Activated CD4-positive, alpha-beta T cell treated with anti-CD3 and anti-CD28 coated beads for 36 hours (primary cell): ENCODE measurements around the gene MGAT4A. TPM values are rescaled to one million over a fixed set of nuclear protein-coding genes. Genes with fewer than 3 reads are reported as not detected.

Experiments used
- ATAC-seq: fragments of 200-7000 bp; cut with Tn5 transposase; one replicate; pipeline ENCODE4 v1.10.0; 2021; ENCODE audit warnings: mild to moderate bottlenecking, moderate library complexity
- CTCF ChIA-PET: fragments of 350-600 bp; sonication (Branson Sonifier 250); formaldehyde crosslinking; loops from one replicate; lab custom pipeline; 2021; ENCODE audit warnings: antibody characterized with exemption; lab: Charles Lee
- POLR2A ChIA-PET: fragments of 350-600 bp; sonication (Branson Sonifier 250); formaldehyde crosslinking; loops from one replicate; lab custom pipeline; 2021; ENCODE audit warnings: antibody characterized with exemption, inconsistent platforms; lab: Charles Lee
- DNase-seq: peaks from one replicate; pipeline ENCODE4 v3.0.0-alpha.2; 2020
- H3K27ac Mint-ChIP-seq: one replicate; pipeline ENCODE4 v1.8.0; 2021; ENCODE audit warnings: mixed read lengths
- H3K27me3 Mint-ChIP-seq: one replicate; pipeline ENCODE4 v1.8.0; 2021; ENCODE audit warnings: mixed read lengths
- H3K36me3 Mint-ChIP-seq: one replicate; pipeline ENCODE4 v1.8.0; 2021; ENCODE audit warnings: low read depth, mixed read lengths
- H3K4me1 Mint-ChIP-seq: one replicate; pipeline ENCODE4 v1.8.0; 2021; ENCODE audit warnings: mixed read lengths
- H3K4me3 Mint-ChIP-seq: one replicate; pipeline ENCODE4 v1.8.0; 2021; ENCODE audit warnings: mild to moderate bottlenecking, moderate library complexity, mixed read lengths
- H3K9me3 Mint-ChIP-seq: one replicate; pipeline ENCODE4 v1.8.0; 2021; ENCODE audit warnings: low read depth, mixed read lengths
- intact Hi-C, 2 experiments: fragments of 100-400 bp; cut with DNase I in 1 of 2; cut with micrococcal nuclease in 1 of 2; formaldehyde crosslinking; loops; one replicate each; pipeline versions ENCODE4 v1.14.2 to v1.15.1; 2022 to 2024; cut with DNase I, micrococcal nuclease
- total RNA-seq, 2 experiments: library from RNA; stranded (reverse); gene quantifications; one replicate each; pipeline ENCODE4 v1.2.3, GENCODE V29; 2021

The MGAT4A gene
- total RNA-seq, 2 experiments from 2014 or later = 49.4 to 67.5 TPM

- Mint-ChIP-seq H3K4me1 (peaks cover 40% of the 10 kb centered on the region), H3K27ac (no peak overlapping the region), H3K27me3 (no peaks in the 10 kb centered on the region), H3K4me3 (no peak overlapping the region), H3K36me3 (no peaks in the 10 kb centered on the region), H3K9me3 (peaks cover 2% of the 10 kb centered on the region)
- peak; percentile 65 for ATAC-seq
- ChIA-PET POLR2A (no interaction called here), CTCF (interaction anchor here (1.0 to 2.7 kb wide), 3 partner anchors 9 to 93 kb away, joined by 3 to 10 read pairs (median 5); no protein-coding TSS in a partner anchor)
- DNase-seq = no peak
- intact Hi-C loops = no loop called here
Observed at GRCh38 chr2:98746426-98746825, 15.5 kb upstream of the MGAT4A start.

GRCh38 chr2:98744595-98744994 is 13.7 kb upstream of the MGAT4A start:
- Mint-ChIP-seq H3K4me3 (no peak overlapping the region), H3K9me3 (peaks cover 2% of the 10 kb centered on the region), H3K36me3 (no peaks in the 10 kb centered on the region), H3K27ac (peak overlapping the region; percentile 3), H3K27me3 (no peaks in the 10 kb centered on the region), H3K4me1 (peaks cover 44% of the 10 kb centered on the region)
- ATAC-seq (no peak), DNase-seq (no peak)
- CTCF ChIA-PET = interaction anchor here (1.1 to 1.6 kb wide), 2 partner anchors 24 to 188 kb away, joined by 3 read pairs; no protein-coding TSS in a partner anchor
- intact Hi-C loops = no loop called here
- POLR2A ChIA-PET = no interaction called here

GRCh38 chr2:98743835-98744234 is 12.9 kb upstream of the MGAT4A start:
- Mint-ChIP-seq H3K4me1 (peaks cover 41% of the 10 kb centered on the region), H3K27ac (no peak overlapping the region)
- ATAC-seq = no peak

DNA sequence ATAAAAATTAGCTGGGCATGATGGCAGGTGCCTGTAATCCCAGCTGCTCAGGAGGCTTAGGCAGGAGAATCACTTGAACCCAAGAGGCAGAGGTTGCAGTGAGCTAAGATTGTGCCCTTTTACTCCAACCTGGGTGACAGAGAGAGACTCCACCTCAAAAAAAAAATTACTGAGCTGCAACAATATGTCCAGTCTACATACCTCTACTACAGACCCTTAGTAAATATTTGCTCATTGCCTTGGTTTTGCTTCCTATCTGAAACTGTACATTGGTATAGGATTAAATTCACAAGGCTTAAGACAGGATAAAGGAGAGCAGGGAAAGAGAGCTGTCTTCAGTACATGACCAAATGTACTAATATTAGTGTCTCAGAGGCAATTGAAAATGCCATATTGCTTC is 8.1 kb upstream of the MGAT4A start:
- H3K27me3 Mint-ChIP-seq = no peaks in the 10 kb centered on the region
- no peak overlapping the region for H3K4me3 Mint-ChIP-seq
- DNase-seq (no peak), ATAC-seq (no peak)
- H3K4me1 Mint-ChIP-seq = peaks cover 59% of the 10 kb centered on the region
- ChIA-PET POLR2A (interaction anchor here (0.7 kb wide), 2 partner anchors 32 to 94 kb away, joined by 4 to 5 read pairs; no protein-coding TSS in a partner anchor), CTCF (interaction anchor here (0.5 to 1.1 kb wide), 3 partner anchors 9 to 85 kb away, joined by 3 read pairs; no protein-coding TSS in a partner anchor)
- intact Hi-C loops = no loop called here
- H3K27ac Mint-ChIP-seq = peak overlapping the region; percentile 15
- peaks cover 4% of the 10 kb centered on the region for H3K9me3 Mint-ChIP-seq
- peaks cover 4% of the 10 kb centered on the region for H3K36me3 Mint-ChIP-seq

More at GRCh38 chr2:98743835-98744234, 12.9 kb upstream of the MGAT4A start:
- CTCF ChIA-PET = interaction anchor here (1.1 to 1.6 kb wide), 3 partner anchors 23 to 187 kb away, joined by 3 to 5 read pairs (median 3); no protein-coding TSS in a partner anchor
- Mint-ChIP-seq H3K9me3 (peaks cover 2% of the 10 kb centered on the region), H3K36me3 (no peaks in the 10 kb centered on the region), H3K27me3 (no peaks in the 10 kb centered on the region), H3K4me3 (no peak overlapping the region)
- intact Hi-C loops = no loop called here
- POLR2A ChIA-PET = no interaction called here
- DNase-seq = no peak

DNA sequence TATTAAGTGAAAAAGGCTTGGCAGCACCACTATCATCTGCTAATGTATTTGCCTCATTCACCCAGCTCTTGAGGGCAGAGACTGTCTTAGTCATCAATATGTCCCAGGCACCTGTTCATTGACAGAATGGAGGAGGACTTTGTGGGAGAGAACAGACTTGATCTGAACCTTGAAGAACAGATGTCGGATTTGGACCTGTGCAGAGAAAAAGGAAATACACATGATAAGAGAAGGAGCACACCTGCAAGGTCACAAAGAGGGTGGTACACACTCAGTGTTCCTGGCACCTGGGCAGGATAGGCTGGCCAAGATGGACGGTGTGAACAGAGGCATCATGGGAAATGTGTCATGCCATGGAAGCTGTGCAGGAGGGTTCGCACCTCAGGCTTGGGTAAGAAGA is 7.4 kb upstream of the MGAT4A start:
- CTCF ChIA-PET = interaction anchor here (0.6 to 2.4 kb wide), 7 partner anchors 10 to 100 kb away, joined by 3 to 10 read pairs (median 3); no protein-coding TSS in a partner anchor

GRCh38 chr2:98737848-98738247 is 6.9 kb upstream of the MGAT4A start:
- CTCF ChIA-PET = interaction anchor here (0.6 to 2.4 kb wide), 8 partner anchors 10 to 101 kb away, joined by 3 to 10 read pairs (median 4); no protein-coding TSS in a partner anchor
- DNase-seq (no peak), ATAC-seq (no peak)
- peaks cover 64% of the 10 kb centered on the region for H3K4me1 Mint-ChIP-seq
- intact Hi-C loops = loop anchor here (2.0 kb wide), 2 partner anchors 23 to 33 kb away; no protein-coding TSS in a partner anchor
- no peaks in the 10 kb centered on the region for H3K27me3 Mint-ChIP-seq
- POLR2A ChIA-PET = no interaction called here
- H3K36me3 Mint-ChIP-seq = peaks cover 4% of the 10 kb centered on the region
- H3K4me3 Mint-ChIP-seq = no peak overlapping the region
- H3K27ac Mint-ChIP-seq = peak overlapping the region; percentile 34
- peaks cover 4% of the 10 kb centered on the region for H3K9me3 Mint-ChIP-seq

More for the DNA sequence above, 7.4 kb upstream of the MGAT4A start:
- peaks cover 4% of the 10 kb centered on the region for H3K9me3 Mint-ChIP-seq
- H3K27me3 Mint-ChIP-seq = no peaks in the 10 kb centered on the region
- intact Hi-C loops = no loop called here
- no peak overlapping the region for H3K4me3 Mint-ChIP-seq
- no peak for ATAC-seq
- peaks cover 62% of the 10 kb centered on the region for H3K4me1 Mint-ChIP-seq
- peaks cover 4% of the 10 kb centered on the region for H3K36me3 Mint-ChIP-seq
- POLR2A ChIA-PET = interaction anchor here (0.7 kb wide), 1 partner anchor 33 kb away, joined by 5 read pairs; no protein-coding TSS in a partner anchor
- DNase-seq = no peak
- H3K27ac Mint-ChIP-seq = peak overlapping the region; percentile 58

DNA sequence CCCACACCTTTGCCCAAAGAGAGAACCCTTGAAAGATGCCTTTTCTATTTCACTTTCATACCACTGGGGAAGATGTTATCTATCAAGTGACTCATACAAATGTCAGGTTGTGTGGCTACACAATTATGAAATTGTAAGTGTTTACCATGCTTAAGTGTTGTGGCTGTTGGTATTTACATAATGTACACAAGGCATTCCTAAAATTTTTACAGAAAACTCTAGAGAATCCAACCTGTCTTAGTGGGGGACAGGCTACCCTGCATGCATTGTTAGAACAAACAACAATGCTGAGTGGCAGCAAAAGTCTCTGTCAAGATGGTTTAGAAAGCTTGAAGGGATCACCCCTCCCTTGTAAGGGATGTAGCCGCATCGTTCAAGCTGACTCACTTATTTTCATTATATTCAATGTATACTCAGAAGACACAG is 5.5 kb upstream of the MGAT4A start:
- POLR2A ChIA-PET = no interaction called here
- H3K36me3 Mint-ChIP-seq = peaks cover 6% of the 10 kb centered on the region

DNA sequence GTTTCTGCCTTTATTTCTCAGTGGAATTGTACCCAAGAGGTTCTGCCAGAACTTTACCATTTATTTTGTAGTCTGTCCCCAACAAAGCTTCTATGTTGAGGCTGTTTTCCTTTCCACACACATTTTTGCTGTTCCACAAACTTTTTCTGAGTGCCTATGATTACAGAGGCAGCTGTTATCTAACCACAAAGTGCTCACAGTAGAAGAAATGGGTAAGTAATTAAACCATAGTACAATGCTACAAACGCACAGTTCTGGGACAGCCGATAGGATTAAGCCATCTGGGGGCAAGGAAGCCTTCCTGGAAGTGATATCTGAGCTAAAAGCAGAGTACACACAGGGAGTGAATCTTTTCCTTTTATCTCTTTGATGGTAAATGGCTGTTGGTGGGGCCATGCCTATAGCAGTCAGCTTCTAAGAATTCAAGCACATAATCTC is 3.9 kb upstream of the MGAT4A start:
- POLR2A ChIA-PET = interaction anchor here (0.5 kb wide), 1 partner anchor 48 kb away, joined by 4 read pairs; no protein-coding TSS in a partner anchor
- DNase-seq (no peak), ATAC-seq (no peak)
- Mint-ChIP-seq H3K27me3 (no peaks in the 10 kb centered on the region), H3K4me3 (peak overlapping the region; percentile 63), H3K9me3 (peaks cover 4% of the 10 kb centered on the region), H3K4me1 (peaks cover 65% of the 10 kb centered on the region), H3K27ac (peak overlapping the region; percentile 93), H3K36me3 (peaks cover 6% of the 10 kb centered on the region)
- CTCF ChIA-PET = interaction anchor here (0.7 to 1.5 kb wide), 3 partner anchors 54 to 86 kb away, joined by 3 to 4 read pairs (median 3); no protein-coding TSS in a partner anchor
- intact Hi-C loops = loop anchor here in 1 of 2 experiments (2.0 to 5.0 kb wide), 4 partner anchors 16 to 288 kb away; no protein-coding TSS in a partner anchor

More for the DNA sequence above, 5.5 kb upstream of the MGAT4A start:
- CTCF ChIA-PET = interaction anchor here (0.6 to 2.4 kb wide), 8 partner anchors 11 to 645 kb away, joined by 3 to 10 read pairs (median 4); no protein-coding TSS in a partner anchor
- H3K4me3 Mint-ChIP-seq = peak overlapping the region; percentile 34
- H3K4me1 Mint-ChIP-seq = peaks cover 68% of the 10 kb centered on the region
- H3K27ac Mint-ChIP-seq = peak overlapping the region; percentile 55
- no peaks in the 10 kb centered on the region for H3K27me3 Mint-ChIP-seq
- peaks cover 4% of the 10 kb centered on the region for H3K9me3 Mint-ChIP-seq
- intact Hi-C loops = loop anchor here (1.0 to 2.0 kb wide), 3 partner anchors 24 to 35 kb away; no protein-coding TSS in a partner anchor
- peak; percentile 87 for ATAC-seq
- peak; percentile 59 for DNase-seq

DNA sequence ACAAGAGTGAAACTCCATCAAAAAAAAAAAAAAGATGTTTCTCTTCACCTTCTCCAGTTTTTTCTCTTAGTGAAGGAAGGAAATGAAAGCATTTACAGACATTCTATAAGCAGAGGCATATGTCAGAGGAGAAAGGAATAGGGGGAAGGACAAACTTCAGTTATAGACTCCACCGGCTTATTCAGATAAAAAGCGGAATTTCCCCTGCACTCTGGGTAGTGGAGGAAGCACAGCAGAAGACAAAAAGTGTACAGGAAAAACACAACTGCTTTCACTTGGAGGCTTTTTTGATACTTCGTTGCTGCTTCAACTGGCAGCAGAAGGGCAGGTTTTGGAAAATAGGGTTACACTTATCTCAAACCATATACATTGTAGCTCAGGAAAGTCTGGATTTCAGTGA is 3.2 kb upstream of the MGAT4A start:
- Mint-ChIP-seq H3K9me3 (peaks cover 4% of the 10 kb centered on the region), H3K27ac (peak overlapping the region; percentile 93), H3K4me1 (peaks cover 67% of the 10 kb centered on the region), H3K4me3 (peak overlapping the region; percentile 63), H3K36me3 (peaks cover 6% of the 10 kb centered on the region), H3K27me3 (no peaks in the 10 kb centered on the region)
- POLR2A ChIA-PET = interaction anchor here (0.7 kb wide), 1 partner anchor 75 kb away, joined by 5 read pairs; no protein-coding TSS in a partner anchor
- no peak for DNase-seq
- CTCF ChIA-PET = interaction anchor here (1.0 to 1.6 kb wide), 3 partner anchors 85 to 263 kb away, joined by 3 to 5 read pairs (median 4); no protein-coding TSS in a partner anchor
- intact Hi-C loops = loop anchor here in 1 of 2 experiments (2.0 to 5.0 kb wide), 4 partner anchors 15 to 287 kb away; no protein-coding TSS in a partner anchor
- ATAC-seq = no peak

DNA sequence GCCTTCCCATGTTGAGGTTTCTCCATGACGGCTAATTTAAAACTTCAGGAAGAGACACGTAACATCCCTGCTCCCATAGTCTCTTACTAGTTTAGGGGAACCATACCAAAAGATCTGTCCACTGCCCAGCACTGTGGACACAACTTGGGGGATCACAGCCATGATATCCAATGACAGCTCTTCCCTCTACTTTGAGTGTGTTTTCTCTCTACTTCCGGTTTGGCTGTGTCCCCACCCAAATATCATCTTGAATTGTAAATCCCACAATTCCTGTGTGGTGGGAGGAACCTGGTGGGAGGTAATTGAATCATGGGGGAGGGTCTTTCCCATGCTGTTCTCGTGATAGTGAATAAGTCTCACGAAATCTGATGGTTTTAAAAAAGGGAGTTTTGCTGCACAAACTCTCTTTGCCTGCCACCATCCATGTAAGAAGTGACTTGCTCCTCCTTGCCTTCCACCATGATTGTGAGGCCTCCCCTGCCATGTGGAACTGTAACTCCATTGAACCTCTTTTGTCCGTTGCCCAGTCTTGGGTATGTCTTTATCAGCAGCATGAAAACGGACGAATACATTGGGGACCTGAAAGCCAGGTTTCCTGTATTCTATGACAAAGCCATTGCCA is 1.6 kb upstream of the MGAT4A start:
- ChIA-PET CTCF (interaction anchor here (0.7 to 4.6 kb wide), 12 partner anchors 12 to 181 kb away, joined by 3 to 19 read pairs (median 4); no protein-coding TSS in a partner anchor), POLR2A (interaction anchor here (0.7 to 2.3 kb wide), 2 partner anchors 39 to 69 kb away, joined by 3 to 16 read pairs; no protein-coding TSS in a partner anchor)
- Mint-ChIP-seq H3K36me3 (peaks cover 2% of the 10 kb centered on the region), H3K9me3 (no peaks in the 10 kb centered on the region), H3K4me3 (peak overlapping the region; percentile 88), H3K4me1 (peaks cover 67% of the 10 kb centered on the region), H3K27ac (peak overlapping the region; percentile 96), H3K27me3 (no peaks in the 10 kb centered on the region)
- ATAC-seq = no peak
- no peak for DNase-seq
- intact Hi-C loops = loop anchor here (1.0 to 5.0 kb wide), 4 partner anchors 40 to 285 kb away; no protein-coding TSS in a partner anchor
